H1 (cell line): ENCODE measurements around the gene CCNC. TPM values are rescaled to one million over a fixed set of nuclear protein-coding genes. Genes with fewer than 3 reads are reported as not detected.

Experiments
- CTCF ChIA-PET: fragments of 300-600 bp; sonication (Branson Sonifier 250); formaldehyde crosslinking; loops from one replicate; lab custom pipeline; 2021; ENCODE audit not compliant: partially characterized antibody; lab: Charles Lee
- POLR2A ChIA-PET: fragments of 300-600 bp; sonication (Branson Sonifier 250); formaldehyde crosslinking; loops from one replicate; lab custom pipeline; 2021; ENCODE audit warnings: inconsistent platforms; ENCODE audit not compliant: partially characterized antibody; lab: Charles Lee
- DNase-seq, 2 experiments: peaks; one replicate each; pipeline versions ENCODE4 v3.0.0 to v3.0.0-alpha.2; 2010 to 2022; ENCODE audit warnings: low spot score in 2 of 2, low read depth in 1 of 2, mixed read lengths in 1 of 2
- FAIRE-seq: peaks from 2 replicates; lab custom pipeline; 2011; peaks lifted over from hg19 to GRCh38; lab: Jason Lieb, UNC
- H2AFZ ChIP-seq: 2 replicates; pipeline ENCODE4 v1.8.1; 2012; ENCODE audit warnings: low read length, inconsistent platforms
- H2AK5ac ChIP-seq: 2 replicates; pipeline ENCODE4 v1.6.1; 2013; ENCODE audit warnings: low read depth, low read length
- H2BK120ac ChIP-seq: replicated peaks from 2 replicates; pipeline ENCODE3; 2013; ENCODE audit warnings: low read depth, low read length, inconsistent platforms
- H2BK12ac ChIP-seq: 2 replicates; pipeline ENCODE4 v1.6.1; 2013; ENCODE audit warnings: low read depth, low read length
- H2BK15ac ChIP-seq: 2 replicates; pipeline ENCODE4 v1.6.1; 2013; ENCODE audit warnings: low read length
- H2BK20ac ChIP-seq: 2 replicates; pipeline ENCODE4 v1.6.1; 2013; ENCODE audit warnings: low read length
- H2BK5ac ChIP-seq: 2 replicates; pipeline ENCODE4 v1.6.1; 2013; ENCODE audit warnings: low read depth, low read length
- H3K14ac ChIP-seq: 2 replicates; pipeline ENCODE4 v1.6.1; 2013; ENCODE audit warnings: inconsistent platforms; ENCODE audit not compliant: insufficient read length
- H3K18ac ChIP-seq: 2 replicates; pipeline ENCODE4 v1.6.1; 2013; ENCODE audit warnings: low read length; ENCODE audit errors: extremely low read depth
- H3K23ac ChIP-seq: 2 replicates; pipeline ENCODE4 v1.6.1; 2013; ENCODE audit warnings: inconsistent platforms; ENCODE audit not compliant: insufficient read length
- H3K23me2 ChIP-seq: 2 replicates; pipeline ENCODE4 v1.6.1; 2013; ENCODE audit warnings: low read depth, low read length
- H3K27ac ChIP-seq: 2 replicates; pipeline ENCODE4 v1.6.1; 2011; ENCODE audit warnings: low read depth, low read length, inconsistent platforms
- H3K27me3 ChIP-seq, 4 experiments: replicated peaks in 1 of 4; 1 replicate in 1 of 4; 2 replicates in 3 of 4; pipeline versions ENCODE4 v1.6.1 to v1.8.1; 2011 to 2013; ENCODE audit warnings: low read length in 3 of 4, mild to moderate bottlenecking in 3 of 4, inconsistent platforms in 2 of 4, mixed read lengths in 2 of 4, moderate library complexity in 1 of 4; ENCODE audit not compliant: control insufficient read depth in 3 of 4, insufficient read depth in 3 of 4; ENCODE audit errors: extremely low read depth in 1 of 4
- H3K36me3 ChIP-seq, 4 experiments: 2 replicates each; pipeline versions ENCODE4 v1.6.1 to v1.8.1; 2011 to 2013; ENCODE audit warnings: mild to moderate bottlenecking in 4 of 4, low read length in 3 of 4, moderate library complexity in 2 of 4, control low read depth in 1 of 4, inconsistent platforms in 1 of 4; ENCODE audit not compliant: insufficient read depth in 4 of 4, control insufficient read depth in 2 of 4
- H3K4ac ChIP-seq: replicated peaks from 2 replicates; pipeline ENCODE3; 2013; ENCODE audit warnings: low read length, low read depth, mixed read lengths, inconsistent platforms; ENCODE audit not compliant: insufficient read length
- H3K4me1 ChIP-seq, 4 experiments: replicated peaks in 1 of 4; 1 replicate in 1 of 4; 2 replicates in 3 of 4; pipeline versions ENCODE4 v1.6.1 to v1.8.1; 2011 to 2013; ENCODE audit warnings: low read length in 3 of 4, inconsistent platforms in 2 of 4, mixed read lengths in 1 of 4; ENCODE audit not compliant: insufficient read depth in 4 of 4, control insufficient read depth in 3 of 4
- H3K4me2 ChIP-seq, 2 experiments: 2 replicates each; pipeline versions ENCODE4 v1.6.1 to v1.8.1; 2011 to 2013; ENCODE audit warnings: low read depth in 2 of 2, low read length in 2 of 2, control low read depth in 1 of 2, inconsistent platforms in 1 of 2, mild to moderate bottlenecking in 1 of 2; ENCODE audit not compliant: insufficient read depth in 1 of 2
- H3K4me3 ChIP-seq, 4 experiments: fragments of 200-600, 300-600 bp in 1 of 4; sonication (generic), shearing (Covaris generic), sonication (Bioruptor Twin) in 1 of 4; 2 replicates each; pipeline versions ENCODE4 v1.5.1 to v1.8.1; 2011 to 2016; ENCODE audit warnings: low read length in 4 of 4, low read depth in 3 of 4, control low read depth in 2 of 4, inconsistent platforms in 2 of 4, mild to moderate bottlenecking in 2 of 4, mixed read lengths in 1 of 4, moderate library complexity in 1 of 4; ENCODE audit not compliant: insufficient read depth in 2 of 4; ENCODE audit errors: extremely low read depth in 1 of 4
- H3K56ac ChIP-seq: replicated peaks from 2 replicates; pipeline ENCODE3; 2013; ENCODE audit warnings: low read depth, mild to moderate bottlenecking, mixed read lengths, low read length, inconsistent platforms; ENCODE audit not compliant: insufficient read length
- H3K79me1 ChIP-seq: 2 replicates; pipeline ENCODE4 v1.6.1; 2013; ENCODE audit warnings: low read depth, low read length, control low read depth
- H3K79me2 ChIP-seq, 2 experiments: 2 replicates each; pipeline versions ENCODE4 v1.6.1 to v1.8.1; 2012 to 2013; ENCODE audit warnings: low read length in 2 of 2, mild to moderate bottlenecking in 2 of 2, inconsistent platforms in 1 of 2; ENCODE audit not compliant: insufficient read depth in 2 of 2, control insufficient read depth in 1 of 2
- H3K9ac ChIP-seq, 4 experiments: replicated peaks in 1 of 4; 1 replicate in 1 of 4; 2 replicates in 3 of 4; pipeline versions ENCODE4 v1.6.1 to v1.8.1; 2011 to 2013; ENCODE audit warnings: low read depth in 3 of 4, low read length in 3 of 4, control low read depth in 2 of 4, mild to moderate bottlenecking in 2 of 4, moderate library complexity in 2 of 4, inconsistent platforms in 1 of 4; ENCODE audit errors: extremely low read depth in 1 of 4
- H3K9me3 ChIP-seq, 2 experiments: 2 replicates each; pipeline versions ENCODE4 v1.6.1 to v1.8.1; 2012 to 2013; ENCODE audit warnings: mild to moderate bottlenecking in 2 of 2, moderate library complexity in 2 of 2, control low read depth in 1 of 2, inconsistent platforms in 1 of 2, low read depth in 1 of 2, low read length in 1 of 2, mixed read lengths in 1 of 2; ENCODE audit not compliant: insufficient read depth in 2 of 2
- H4K20me1 ChIP-seq, 2 experiments: replicated peaks in 1 of 2; 2 replicates each; pipeline versions ENCODE3 to v1.8.1; 2011 to 2013; ENCODE audit warnings: inconsistent platforms in 2 of 2, low read length in 2 of 2, mild to moderate bottlenecking in 1 of 2; ENCODE audit not compliant: insufficient read depth in 2 of 2, control insufficient read depth in 1 of 2
- H4K5ac ChIP-seq: 2 replicates; pipeline ENCODE4 v1.6.1; 2013; ENCODE audit warnings: low read length, low read depth, mixed read lengths, inconsistent platforms; ENCODE audit not compliant: insufficient read length
- H4K8ac ChIP-seq: 2 replicates; pipeline ENCODE4 v1.8.0; 2013; ENCODE audit warnings: mild to moderate bottlenecking, moderate library complexity, low read length, inconsistent platforms; ENCODE audit not compliant: insufficient read depth; ENCODE audit errors: extremely low read depth
- H4K91ac ChIP-seq: replicated peaks from 2 replicates; pipeline ENCODE3; 2013; ENCODE audit warnings: low read length, mixed read lengths, inconsistent platforms; ENCODE audit not compliant: insufficient read length
- BACH1 ChIP-seq: IDR thresholded peaks from 2 replicates; pipeline ENCODE4 v1.6.1; 2012; ENCODE audit warnings: low read length, improper control_type of control experiment
- CBX5 ChIP-seq: fragments of 300-800, 300-1000 bp; sonication (generic); IDR thresholded peaks from 2 replicates; pipeline ENCODE4 v1.7.1; 2016; ENCODE audit warnings: antibody characterized with exemption, low read length, low read depth
- EZH2 ChIP-seq: fragments of 200-600 bp; sonication (generic); IDR thresholded peaks from 2 replicates; pipeline ENCODE4 v1.7.1; 2012; ENCODE audit warnings: low read depth, mild to moderate bottlenecking, moderate library complexity, low read length, inconsistent platforms; ENCODE audit not compliant: severe bottlenecking
- POLR2AphosphoS5 ChIP-seq: IDR thresholded peaks from 2 replicates; pipeline ENCODE4 v1.6.1; 2011; ENCODE audit warnings: low read depth, low read length
- RFX5 ChIP-seq: IDR thresholded peaks from 2 replicates; pipeline ENCODE4 v1.6.1; 2011; ENCODE audit warnings: low read depth, low read length, improper control_type of control experiment, borderline replicate concordance
- RXRA ChIP-seq: IDR thresholded peaks from 2 replicates; pipeline ENCODE4 v1.6.1; 2011; ENCODE audit warnings: low read depth, mild to moderate bottlenecking, low read length, moderate library complexity; ENCODE audit not compliant: insufficient read depth
- SIN3A ChIP-seq, 2 experiments: IDR thresholded peaks in 1 of 2; conservative IDR thresholded peaks in 1 of 2; 2 replicates each; pipeline ENCODE4 v1.6.1; 2011 to 2012; ENCODE audit warnings: low read length in 2 of 2, improper control_type of control experiment in 1 of 2, low read depth in 1 of 2, mild to moderate bottlenecking in 1 of 2
- SUZ12 ChIP-seq: fragments of 200-600 bp; sonication (generic); IDR thresholded peaks from 2 replicates; pipeline ENCODE4 v1.6.1; 2012; ENCODE audit warnings: mild to moderate bottlenecking, inconsistent platforms, low read length, moderate library complexity, mixed read lengths
- TAF7 ChIP-seq: optimal IDR thresholded peaks from 2 replicates; pipeline ENCODE3; 2011; ENCODE audit warnings: low read depth, mild to moderate bottlenecking, inconsistent platforms, low read length, moderate library complexity, borderline replicate concordance
- TCF12 ChIP-seq: IDR thresholded peaks from 2 replicates; pipeline ENCODE4 v1.6.1; 2011; ENCODE audit warnings: low read depth, mild to moderate bottlenecking, low read length
- USF2 ChIP-seq: IDR thresholded peaks from 2 replicates; pipeline ENCODE4 v1.6.1; 2011; ENCODE audit warnings: low read length, improper control_type of control experiment
- YY1 ChIP-seq: IDR thresholded peaks from 2 replicates; pipeline ENCODE4 v1.6.1; 2011; ENCODE audit warnings: low read depth, mild to moderate bottlenecking, low read length
- WGBS, 2 experiments: shearing (Covaris generic) in 1 of 2; methylation state at CpG; one replicate each; pipeline versions ENCODE4 v1.1.6 to v1.1.7; 2013 to 2015; ENCODE audit warnings: low lambda C conversion rate in 2 of 2, mixed read lengths in 2 of 2, inconsistent platforms in 1 of 2, low coverage in 1 of 2, missing lambda C conversion rate in 1 of 2; ENCODE audit not compliant: insufficient replicate concordance in 2 of 2, insufficient coverage in 1 of 2, insufficient read length in 1 of 2; ENCODE audit errors: extremely low coverage in 1 of 2, missing lambda C conversion rate in 1 of 2; 5-methylcytosine and 5-hydroxymethylcytosine counted together
- polyA plus RNA-seq, 7 experiments: library from polyadenylated mRNA; depleted of rRNA in 3 of 7; stranded (reverse) in 5 of 7; unstranded in 2 of 7; fragments of >200 nt in 5 of 7; fragments of 200-250 nt in 2 of 7; gene quantifications; 1 replicate in 5 of 7; 2 replicates in 1 of 7; 4 replicates in 1 of 7; pipeline versions ENCODE4 v1.2.1 to v1.2.3, GENCODE V29; 2011 to 2013; ENCODE audit warnings: missing spikeins in 2 of 7, mixed read lengths in 2 of 7
- total RNA-seq: library from RNA; stranded (reverse); fragmentation: NEBNext Ultra II Directional; extraction: Animal tissue kit (Norgen Biotek cat#: 25700); gene quantifications from 2 replicates; pipeline ENCODE4 v1.2.1, GENCODE V29; 2021

Gene CCNC
- total and polyA plus RNA-seq, 2 of the 8 experiments (the other 6 are each of a cell fraction or from before 2014, with no cell fraction given) = 45.4 to 107 TPM

DNA sequence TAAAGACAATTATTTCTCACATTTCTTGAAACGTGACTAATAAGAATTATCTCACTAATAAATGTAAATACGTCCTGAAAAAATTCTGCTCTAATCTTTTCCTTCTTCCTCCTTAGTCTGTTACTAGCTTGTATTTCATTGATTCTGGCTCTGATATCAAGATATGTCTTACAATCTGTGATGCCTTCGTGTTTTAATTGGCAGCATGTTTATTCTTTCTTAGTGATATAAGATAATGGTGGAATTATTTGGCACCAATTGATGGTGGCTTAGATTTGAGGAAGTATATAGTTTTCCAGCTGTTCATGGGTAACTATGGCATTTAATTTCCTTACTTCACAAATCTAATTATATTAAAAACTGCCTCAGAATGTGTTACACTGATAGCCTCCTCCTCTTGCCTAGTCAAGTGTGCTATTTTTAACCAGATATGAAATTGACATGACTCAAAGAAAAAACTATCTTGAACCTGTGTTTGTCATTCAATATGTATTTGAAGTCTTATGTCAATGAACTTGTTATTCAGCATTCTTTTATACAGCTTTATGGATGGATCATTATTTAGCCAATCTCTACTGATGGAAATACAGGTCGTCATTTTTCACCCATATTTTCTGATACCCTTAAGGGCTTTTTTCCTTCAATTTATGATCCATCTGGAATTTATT is 5.3 kb downstream of the CCNC start:
- CTCF ChIA-PET = interaction anchor here (1.4 kb wide), 1 partner anchor 49 kb away, joined by 3 read pairs; no protein-coding TSS in a partner anchor
- DNase-seq (no peak), FAIRE-seq (peak; percentile 7)
- H2BK15ac ChIP-seq = no peak overlapping the region
- no peak overlapping the region for H2AK5ac ChIP-seq
- H3K14ac ChIP-seq = no peak overlapping the region
- no peak overlapping the region for H3K18ac ChIP-seq
- 91% methylated on average over 4 of the region's 4 CpGs; no CpG with 5 or more reads in 1 of the 2 experiments for WGBS, 2 experiments
- POLR2A ChIA-PET = interaction anchor here (1.2 to 1.6 kb wide), 3 partner anchors 8 to 82 kb away, joined by 3 to 7 read pairs (median 4); no protein-coding TSS in a partner anchor
- no peak overlapping the region for H3K4me2 ChIP-seq
- no peak overlapping the region for H2BK20ac ChIP-seq
- no peak overlapping the region for H2BK12ac ChIP-seq
- no peak overlapping the region for H2AFZ ChIP-seq
- no peak overlapping the region for H4K91ac ChIP-seq
- no peak overlapping the region for H3K27ac ChIP-seq
- H3K36me3 ChIP-seq = peaks cover 0 to 28% (median 6%) of the 10 kb centered on the region in 4 experiments; a peak in 4 of 8 replicates
- no peak overlapping the region for H4K8ac ChIP-seq
- no peak overlapping the region for H3K23ac ChIP-seq
- H3K4ac ChIP-seq = no peak overlapping the region
- H3K9me3 ChIP-seq = no peaks in the 10 kb centered on the region
- H3K79me2 ChIP-seq = peaks cover 9 to 78% of the 10 kb centered on the region in 2 experiments; a peak in 3 of 4 replicates
- no peaks in the 10 kb centered on the region for H3K23me2 ChIP-seq
- no peak overlapping the region for H4K5ac ChIP-seq
- no peak overlapping the region for H3K9ac ChIP-seq
- H3K4me1 ChIP-seq = peaks cover 0 to 2% (median 0%) of the 10 kb centered on the region in 4 experiments; a peak in 1 of 7 replicates
- H4K20me1 ChIP-seq = peaks cover 1 to 2% of the 10 kb centered on the region in 2 experiments
- H2BK5ac ChIP-seq = no peak overlapping the region
- no peak overlapping the region for H3K56ac ChIP-seq
- H2BK120ac ChIP-seq = no peak overlapping the region
- H3K27me3 ChIP-seq = no peaks in the 10 kb centered on the region
- no peaks in the 10 kb centered on the region for H3K79me1 ChIP-seq
- no peak overlapping the region for H3K4me3 ChIP-seq
- TF ChIP-seq TCF12 (no peak), SIN3A (conservative IDR thresholded peaks at IDR 0.05 in 1 of 2, IDR thresholded peaks at IDR 0.05 in 1 of 2; ENCODE audit: low read depth in 1 of 2, low read length in 2 of 2) (no peak), RXRA (no peak), USF2 (no peak), BACH1 (no peak), POLR2AphosphoS5 (no peak), YY1 (no peak), SUZ12 (no peak), CBX5 (no peak), RFX5 (no peak), TAF7 (no peak), EZH2 (no peak)
